Psoas muscle (tissue), 8 donors: ENCODE measurements around the gene CFAP251. TPM values are rescaled to one million over a fixed set of nuclear protein-coding genes. Genes with fewer than 3 reads are reported as not detected.

Source experiments
- ATAC-seq, 4 donors: fragments of 200-7000 bp; cut with Tn5 transposase; one replicate each; pipeline ENCODE4 v1.9.1; 2020; ENCODE audit warnings: moderate library complexity in 3 of 4, mild to moderate bottlenecking in 2 of 4
- DNase-seq, 2 donors: peaks; one replicate each; pipeline ENCODE4 v3.0.0-alpha.2; 2020
- H3K27ac ChIP-seq: fragments of 200-600 bp; one replicate; pipeline ENCODE4 v1.8.0; 2022
- H3K27me3 ChIP-seq, 3 donors: fragments of 200-600 bp in 1 of 3; one replicate each; pipeline versions ENCODE4 v1.6.1 to v1.8.0; 2013 to 2022; ENCODE audit warnings: low read length in 2 of 3, mild to moderate bottlenecking in 2 of 3, moderate library complexity in 1 of 3; ENCODE audit not compliant: insufficient read depth in 3 of 3
- H3K36me3 ChIP-seq, 2 donors: fragments of 200-600 bp in 1 of 2; one replicate each; pipeline versions ENCODE4 v1.6.1 to v1.8.0; 2013 to 2022; ENCODE audit warnings: low read depth in 1 of 2, mild to moderate bottlenecking in 1 of 2, moderate library complexity in 1 of 2; ENCODE audit not compliant: insufficient read depth in 1 of 2
- H3K4me1 ChIP-seq: fragments of 200-600 bp; one replicate; pipeline ENCODE4 v1.8.0; 2022
- H3K4me3 ChIP-seq: fragments of 200-600 bp; one replicate; pipeline ENCODE4 v1.8.0; 2022; ENCODE audit warnings: mild to moderate bottlenecking
- H3K9me3 ChIP-seq: fragments of 200-600 bp; one replicate; pipeline ENCODE4 v1.8.0; 2022
- WGBS, 3 donors: extraction: QIAGEN DNeasy Blood & Tissue Kit; methylation state at CpG; one replicate each; pipeline versions ENCODE4 v1.1.6 to v1.1.7; 2013; 5-methylcytosine and 5-hydroxymethylcytosine counted together
- intact Hi-C, 2 donors: fragments of 100-400 bp; cut with DNase I; formaldehyde crosslinking; loops; one replicate each; pipeline versions ENCODE4 v1.11.0 to v1.14.2; 2022
- polyA plus RNA-seq, 3 donors: library from polyadenylated mRNA; stranded (reverse); fragments of 200-250 nt; gene quantifications; one replicate each; pipeline ENCODE4 v1.2.3, GENCODE V29; 2013
- total RNA-seq, 4 donors: library from RNA; stranded (reverse); fragmentation: NEBNext Ultra II Directional in 2 of 4; extraction: Animal tissue kit (Norgen Biotek cat#: 25700) in 2 of 4; gene quantifications; one replicate each; pipeline versions ENCODE4 v1.2.1 to v1.2.4, GENCODE V29; 2021 to 2023
- TF ChIP-seq, protein P1 (sequence below): fragments of 200-600 bp; IDR thresholded peaks from one replicate; pipeline ENCODE4 v1.8.0; 2022; ENCODE audit warnings: antibody characterized with exemption
- donor health status: healthy with polysubstance abuse.
- donor health status: DM: no; HTN: no; CAD: no; lungs with moderate emphysema.
- donor health status: Bipolar disorder and iron deficiency.
- donor health status: healthy.
- donor health status: DM: yes; HTN: yes; CAD: no.
- donor health status: DM: no; HTN: no; CAD: no.
- donor health status: DM: no; HTN: no; CAD: no.
- donor health status: DM: yes; HTN: yes; CAD: no.

Gene CFAP251
- total and polyA plus RNA-seq, 7 donors = 0.36 to 0.79 (median 0.64) TPM

DNA sequence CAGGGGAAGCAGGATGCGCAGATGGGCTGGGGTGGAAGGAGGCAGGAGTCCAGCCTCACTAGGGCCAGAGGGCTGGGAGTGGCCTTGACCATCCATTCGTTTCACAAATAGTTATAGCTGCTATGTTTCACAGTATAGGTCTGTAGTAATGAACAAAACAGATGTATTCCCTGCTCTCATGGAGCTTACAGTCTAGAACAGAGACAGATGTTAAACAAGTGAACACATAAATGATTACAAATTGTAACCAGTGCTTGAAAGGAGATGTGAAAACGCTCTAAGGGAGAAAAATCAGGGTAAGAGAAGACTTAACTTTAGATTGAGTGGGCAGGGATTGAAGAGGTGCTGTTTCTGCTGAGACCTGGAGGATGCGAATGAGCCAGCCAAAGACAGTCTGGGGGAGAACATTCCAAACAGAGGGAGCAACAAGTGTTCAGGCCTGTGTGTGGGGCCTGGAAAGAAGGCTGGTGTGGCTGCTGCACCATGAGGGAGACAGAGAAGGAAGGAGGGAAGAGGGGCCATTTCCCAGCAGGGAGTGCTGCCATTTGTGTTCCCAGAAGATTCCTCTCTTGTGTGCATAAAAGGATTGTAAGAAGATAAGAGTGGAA, 14.6 kb downstream of the CFAP251 start:
- ATAC-seq (no peak), DNase-seq (no peak)
- H3K4me3 ChIP-seq = no peak overlapping the region
- H3K4me1 ChIP-seq = no peaks in the 10 kb centered on the region
- intact Hi-C loops = no loop called here
- WGBS, 3 donors = 88 to 90% (median 89%) methylated on average over 4 of the region's 4 CpGs
- H3K36me3 ChIP-seq = peaks cover 0 to 42% of the 10 kb centered on the region in 2 donors
- H3K27ac ChIP-seq = no peak overlapping the region
- no peaks in the 10 kb centered on the region for H3K27me3 ChIP-seq
- TF ChIP-seq, protein P1, sequence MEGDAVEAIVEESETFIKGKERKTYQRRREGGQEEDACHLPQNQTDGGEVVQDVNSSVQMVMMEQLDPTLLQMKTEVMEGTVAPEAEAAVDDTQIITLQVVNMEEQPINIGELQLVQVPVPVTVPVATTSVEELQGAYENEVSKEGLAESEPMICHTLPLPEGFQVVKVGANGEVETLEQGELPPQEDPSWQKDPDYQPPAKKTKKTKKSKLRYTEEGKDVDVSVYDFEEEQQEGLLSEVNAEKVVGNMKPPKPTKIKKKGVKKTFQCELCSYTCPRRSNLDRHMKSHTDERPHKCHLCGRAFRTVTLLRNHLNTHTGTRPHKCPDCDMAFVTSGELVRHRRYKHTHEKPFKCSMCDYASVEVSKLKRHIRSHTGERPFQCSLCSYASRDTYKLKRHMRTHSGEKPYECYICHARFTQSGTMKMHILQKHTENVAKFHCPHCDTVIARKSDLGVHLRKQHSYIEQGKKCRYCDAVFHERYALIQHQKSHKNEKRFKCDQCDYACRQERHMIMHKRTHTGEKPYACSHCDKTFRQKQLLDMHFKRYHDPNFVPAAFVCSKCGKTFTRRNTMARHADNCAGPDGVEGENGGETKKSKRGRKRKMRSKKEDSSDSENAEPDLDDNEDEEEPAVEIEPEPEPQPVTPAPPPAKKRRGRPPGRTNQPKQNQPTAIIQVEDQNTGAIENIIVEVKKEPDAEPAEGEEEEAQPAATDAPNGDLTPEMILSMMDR = no peak
- no peaks in the 10 kb centered on the region for H3K9me3 ChIP-seq

DNA sequence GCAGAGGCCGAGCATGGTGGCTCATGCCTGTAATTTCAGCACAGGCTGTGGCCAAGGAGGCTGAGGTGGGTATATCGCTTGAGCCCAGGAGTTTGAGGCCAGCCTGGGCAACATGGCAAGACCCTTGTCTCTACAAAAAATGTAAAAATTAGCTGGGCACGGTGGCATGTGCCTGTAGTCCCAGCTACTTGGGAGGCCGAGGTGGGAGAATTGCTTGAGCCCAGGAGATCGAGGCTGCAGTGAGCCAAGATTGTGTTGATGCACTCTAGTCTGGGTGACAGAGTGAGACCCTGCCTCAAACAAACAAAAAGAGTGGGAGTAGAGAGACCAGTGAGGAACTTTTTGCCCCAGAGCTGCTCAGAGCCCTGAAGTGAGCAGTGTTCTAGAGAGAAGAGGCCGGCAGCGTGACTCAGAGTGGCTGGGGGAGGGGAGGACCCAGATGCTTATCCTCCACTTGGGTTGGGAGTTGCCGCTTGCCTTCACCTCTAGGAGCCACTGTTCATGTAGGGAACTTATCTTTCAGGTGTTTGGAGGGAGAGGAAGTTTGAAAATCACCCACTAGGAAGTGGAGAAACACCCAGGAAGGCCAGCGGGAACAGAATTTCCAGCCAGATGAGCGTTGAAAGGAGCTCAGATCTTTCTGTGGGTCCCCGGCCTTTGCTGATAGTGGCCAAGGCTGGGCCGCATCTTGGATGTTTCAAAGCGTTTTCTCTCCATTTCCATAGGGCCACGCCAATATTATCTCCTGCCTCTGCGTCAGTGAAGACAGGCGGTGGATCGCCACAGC, 15.3 kb downstream of the CFAP251 start:
- no peak overlapping the region for H3K4me3 ChIP-seq
- DNase-seq (no peak), ATAC-seq (no peak)
- TF ChIP-seq, protein P1 = no peak
- H3K27me3 ChIP-seq = no peaks in the 10 kb centered on the region
- H3K9me3 ChIP-seq = no peaks in the 10 kb centered on the region
- no peaks in the 10 kb centered on the region for H3K4me1 ChIP-seq
- whole genome bisulfite sequencing, 3 donors = 89 to 92% (median 90%) methylated on average over 17 of the region's 17 CpGs
- peaks cover 0 to 42% of the 10 kb centered on the region in 2 donors for H3K36me3 ChIP-seq
- intact Hi-C loops = no loop called here
- no peak overlapping the region for H3K27ac ChIP-seq

GRCh38 chr12:121934309-121934664, 15.9 kb downstream of the CFAP251 start:
- Histone ChIP-seq H3K36me3 (peaks cover 0 to 42% of the 10 kb centered on the region in 2 donors), H3K4me3 (no peak overlapping the region), H3K4me1 (no peaks in the 10 kb centered on the region), H3K27ac (no peak overlapping the region), H3K27me3 (no peaks in the 10 kb centered on the region), H3K9me3 (no peaks in the 10 kb centered on the region)
- no peak for ATAC-seq
- WGBS, 3 donors = 96 to 98% (median 97%) methylated on average over 2 of the region's 2 CpGs
- intact Hi-C loops = no loop called here
- DNase-seq = no peak
- TF ChIP-seq, protein P1 = no peak

- TF ChIP-seq, protein P1 = no peak
- no peaks in the 10 kb centered on the region for H3K9me3 ChIP-seq
- 95 to 96% (median 96%) methylated on average over 7 of the region's 7 CpGs for WGBS, 3 donors
Observed at GRCh38 chr12:121937654-121938053, 19.3 kb downstream of the CFAP251 start.

More at GRCh38 chr12:121937654-121938053, 19.3 kb downstream of the CFAP251 start:
- H3K27ac ChIP-seq = no peak overlapping the region
- peaks cover 0 to 45% of the 10 kb centered on the region in 2 donors for H3K36me3 ChIP-seq
- no peak for ATAC-seq
- no peak overlapping the region for H3K4me3 ChIP-seq
- intact Hi-C loops = no loop called here
- no peaks in the 10 kb centered on the region for H3K4me1 ChIP-seq
- DNase-seq = no peak
- no peaks in the 10 kb centered on the region for H3K27me3 ChIP-seq
